Activated CD4-positive, CD25-positive, alpha-beta regulatory T cell treated with anti-CD3 and anti-CD28 coated beads, Interleukin-2, amount 50 U/mL, for 24 hours (primary cell): ENCODE results near the gene SLC12A7.

Experiments used
- ATAC-seq, 2 donors: fragments of 150-1000 bp; cut with Tn5 transposase; one replicate each; pipeline ENCODE4 v1.10.0; 2021; ENCODE audit warnings: mild to moderate bottlenecking in 1 of 2, moderate library complexity in 1 of 2

SLC12A7 gene

GRCh38 chr5:1015507-1015906, 96.4 kb downstream of the SLC12A7 start:
- ATAC-seq: no peak

DNA sequence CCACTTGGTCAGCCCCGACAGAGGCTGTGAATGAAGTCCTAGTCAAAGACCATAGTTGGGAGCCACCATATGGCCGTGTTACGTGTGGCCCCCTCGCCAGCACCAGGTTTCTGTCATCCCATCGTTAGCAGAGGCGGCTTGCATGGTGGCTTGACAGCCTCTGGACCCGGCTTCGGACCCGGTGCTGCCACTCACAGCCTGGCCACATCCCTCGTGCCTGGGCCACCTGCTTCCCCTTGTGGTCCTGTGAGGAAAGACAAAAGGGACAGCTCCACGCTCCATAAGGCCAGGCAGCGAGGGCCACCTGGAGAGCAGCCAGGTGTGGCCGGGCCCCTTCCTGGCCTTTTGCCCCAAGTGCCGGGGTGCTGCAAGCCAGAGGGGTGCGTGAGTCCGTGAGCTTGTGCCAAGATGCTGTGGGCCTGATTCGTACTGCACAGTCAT, 97.1 kb downstream of the SLC12A7 start:
- no peak for ATAC-seq

- no peak for ATAC-seq
Measured at GRCh38 chr5:1014346-1014745, 97.5 kb downstream of the SLC12A7 start.

DNA sequence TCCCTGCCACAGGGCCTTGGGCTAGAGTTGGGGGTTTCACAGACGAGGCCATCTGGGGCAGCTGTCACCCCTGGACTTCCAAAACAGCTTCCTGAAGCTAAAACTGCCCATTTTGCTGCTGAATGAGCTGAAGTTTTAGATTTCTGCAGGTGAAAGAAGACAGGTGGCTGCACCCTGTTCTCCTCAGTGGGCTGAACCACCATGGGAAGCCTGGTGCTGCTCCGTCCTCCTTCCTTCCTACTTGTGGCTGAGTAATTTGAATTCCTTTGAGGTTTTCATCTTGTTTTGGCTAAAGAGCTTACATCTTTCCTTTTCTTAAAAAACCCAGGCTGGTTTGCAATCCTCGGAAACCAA, 97.9 kb downstream of the SLC12A7 start:
- no peak for ATAC-seq

- no peak for ATAC-seq
Measured at GRCh38 chr5:1013238-1013947, 98.5 kb downstream of the SLC12A7 start.

DNA sequence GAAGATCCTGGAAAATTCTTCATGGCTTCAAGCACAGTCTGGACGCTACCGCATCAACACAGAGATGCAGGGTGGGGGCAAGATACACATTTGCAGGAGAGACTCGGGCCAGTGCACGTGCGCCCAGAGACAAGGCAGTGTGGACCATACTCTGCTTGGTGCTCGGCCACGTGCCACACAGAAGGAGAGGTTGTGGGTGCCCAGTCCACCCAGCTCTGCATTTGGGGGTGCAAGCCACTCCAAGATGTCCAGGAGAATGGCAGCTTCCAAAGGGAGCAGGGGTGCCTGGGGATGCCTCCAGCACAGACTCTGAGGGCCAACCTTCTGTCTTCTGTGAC, 99.0 kb downstream of the SLC12A7 start:
- no peak for ATAC-seq

DNA sequence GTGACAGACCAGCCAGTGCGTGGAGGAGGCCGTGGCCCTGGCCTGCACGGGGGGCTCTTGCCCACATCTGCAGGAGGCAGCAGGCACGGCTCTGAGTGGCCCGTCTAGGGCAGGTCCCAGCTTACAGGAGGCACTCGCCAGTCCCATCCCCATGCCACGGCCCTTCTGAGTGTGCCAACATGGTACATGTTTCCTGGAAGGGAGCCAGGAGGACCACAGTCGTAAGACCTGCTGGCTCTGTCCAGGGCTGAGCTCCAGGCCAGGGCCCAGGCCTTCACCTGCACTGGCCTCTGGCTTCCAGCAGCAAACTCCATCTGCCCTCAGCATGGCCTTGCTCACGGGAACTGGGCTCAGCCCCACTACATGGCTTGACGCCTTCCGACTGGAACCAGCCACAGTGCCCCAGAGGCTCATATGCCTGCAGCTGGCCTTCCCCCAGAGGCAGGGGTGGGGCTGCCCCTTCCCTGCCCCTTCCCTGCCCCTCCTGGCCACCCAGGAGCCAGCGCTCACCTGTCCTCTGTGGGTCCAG, 99.5 kb downstream of the SLC12A7 start:
- ATAC-seq: no peak

DNA sequence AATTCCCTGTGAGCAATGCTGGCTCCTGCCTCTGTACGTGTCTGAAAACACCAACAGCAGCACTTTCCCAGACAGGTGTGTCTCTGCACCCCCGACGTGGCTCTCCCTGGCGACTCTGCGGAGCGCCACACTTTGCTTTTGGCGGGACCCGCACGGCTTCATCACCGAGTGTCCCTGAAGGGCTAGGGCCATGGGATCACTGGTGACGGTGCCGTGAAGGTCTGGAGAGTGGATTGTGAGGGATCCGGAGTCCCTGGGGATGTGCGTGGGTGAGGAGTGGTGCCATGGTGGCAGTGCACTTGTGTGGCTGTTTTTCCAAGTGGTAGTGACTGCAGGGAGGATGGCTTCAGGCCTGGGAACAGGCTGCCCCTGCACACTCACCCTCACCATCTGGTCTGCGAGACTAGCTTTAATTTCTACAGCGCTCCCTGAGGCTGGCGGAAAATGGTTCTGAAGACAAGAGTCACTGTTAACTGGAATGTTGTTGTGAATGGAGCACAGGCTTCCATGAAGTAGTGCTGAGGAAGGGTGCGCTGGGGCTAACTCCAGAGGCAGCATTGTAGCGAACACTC, 100.0 kb downstream of the SLC12A7 start:
- no peak for ATAC-seq

DNA sequence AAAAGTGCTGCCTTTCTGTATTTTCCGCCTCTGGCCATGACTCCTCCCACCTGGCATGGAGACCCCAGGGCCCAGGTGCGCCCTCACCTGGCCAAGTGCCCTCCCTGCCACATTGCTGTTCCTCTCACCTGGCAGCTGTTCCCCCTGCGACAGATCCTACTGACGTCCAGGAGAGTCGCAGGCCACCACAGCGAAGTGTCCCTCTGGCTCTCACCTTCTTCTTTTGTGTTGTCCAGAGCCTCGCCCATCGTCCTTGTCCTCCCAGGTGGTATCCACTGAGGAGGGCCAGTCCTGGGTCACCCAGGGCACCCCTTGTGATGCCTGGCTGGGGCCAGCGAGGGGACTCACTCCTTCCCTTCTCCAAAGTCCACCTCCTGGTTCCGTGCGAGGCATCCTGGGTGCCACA, 100.6 kb downstream of the SLC12A7 start:
- ATAC-seq: no peak

GRCh38 chr5:1010641-1011046, 101.2 kb downstream of the SLC12A7 start:
- ATAC-seq: no peak

GRCh38 chr5:1010181-1010510, 101.7 kb downstream of the SLC12A7 start:
- no peak for ATAC-seq

DNA sequence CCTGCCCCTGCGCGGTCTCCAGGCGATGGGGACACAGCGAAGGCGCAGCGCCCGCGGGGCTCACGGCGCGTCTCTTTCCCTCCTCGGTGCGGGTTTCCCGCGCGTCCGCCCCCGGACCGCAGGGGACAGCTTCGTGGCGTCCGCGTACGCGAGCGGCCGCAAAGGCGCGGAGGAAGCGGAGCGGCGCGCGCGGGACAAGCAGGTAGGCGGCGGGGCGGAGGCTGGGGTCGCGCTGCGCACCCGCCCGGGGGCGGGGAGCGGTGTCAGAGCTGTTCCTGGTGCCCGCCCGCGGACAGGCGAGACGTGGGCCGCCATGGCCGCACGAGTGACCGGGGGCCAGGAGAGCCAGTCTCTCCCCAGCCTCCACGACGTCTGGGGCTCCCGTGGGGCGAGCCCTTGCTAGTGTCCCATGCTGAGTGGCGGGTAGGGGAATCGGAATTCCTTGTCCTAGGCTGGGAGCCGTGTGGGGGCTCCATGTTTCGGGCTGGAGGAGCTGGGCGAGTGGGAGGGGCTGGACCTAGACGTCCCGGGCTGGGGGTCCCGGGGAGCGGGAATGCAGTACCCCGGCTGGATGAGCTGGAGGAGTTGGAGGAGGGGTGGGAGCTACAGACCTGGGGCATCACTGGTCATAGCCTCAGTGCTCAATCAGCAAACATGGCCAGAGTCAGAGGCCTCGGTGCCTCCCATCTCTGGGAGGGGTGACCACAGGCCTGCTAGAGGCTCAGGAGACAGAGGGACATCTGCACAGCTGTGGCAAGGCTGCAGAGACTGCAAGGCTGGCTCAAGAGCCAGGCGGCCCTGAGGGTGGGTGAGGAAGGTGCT, 102.3 kb downstream of the SLC12A7 start:
- ATAC-seq: no peak

- ATAC-seq: peak; percentile 42 to 52
Measured at GRCh38 chr5:1008451-1009358, 103.2 kb downstream of the SLC12A7 start, which contains the start of gene NKD2. Gene NKD2, plus strand, starts transcription at chr5:1008802. Its CDS starts 256 bp downstream, at chr5:1009058.

GRCh38 chr5:1007681-1008450, 104.0 kb downstream of the SLC12A7 start:
- no peak for ATAC-seq

GRCh38 chr5:1007221-1007680, 104.6 kb downstream of the SLC12A7 start:
- ATAC-seq: no peak

- ATAC-seq: no peak
Measured at GRCh38 chr5:1006656-1007071, 105.2 kb downstream of the SLC12A7 start.

GRCh38 chr5:1005904-1006655, 105.8 kb downstream of the SLC12A7 start:
- no peak for ATAC-seq

- ATAC-seq: no peak
Measured at GRCh38 chr5:1005249-1005851, 106.5 kb downstream of the SLC12A7 start.

DNA sequence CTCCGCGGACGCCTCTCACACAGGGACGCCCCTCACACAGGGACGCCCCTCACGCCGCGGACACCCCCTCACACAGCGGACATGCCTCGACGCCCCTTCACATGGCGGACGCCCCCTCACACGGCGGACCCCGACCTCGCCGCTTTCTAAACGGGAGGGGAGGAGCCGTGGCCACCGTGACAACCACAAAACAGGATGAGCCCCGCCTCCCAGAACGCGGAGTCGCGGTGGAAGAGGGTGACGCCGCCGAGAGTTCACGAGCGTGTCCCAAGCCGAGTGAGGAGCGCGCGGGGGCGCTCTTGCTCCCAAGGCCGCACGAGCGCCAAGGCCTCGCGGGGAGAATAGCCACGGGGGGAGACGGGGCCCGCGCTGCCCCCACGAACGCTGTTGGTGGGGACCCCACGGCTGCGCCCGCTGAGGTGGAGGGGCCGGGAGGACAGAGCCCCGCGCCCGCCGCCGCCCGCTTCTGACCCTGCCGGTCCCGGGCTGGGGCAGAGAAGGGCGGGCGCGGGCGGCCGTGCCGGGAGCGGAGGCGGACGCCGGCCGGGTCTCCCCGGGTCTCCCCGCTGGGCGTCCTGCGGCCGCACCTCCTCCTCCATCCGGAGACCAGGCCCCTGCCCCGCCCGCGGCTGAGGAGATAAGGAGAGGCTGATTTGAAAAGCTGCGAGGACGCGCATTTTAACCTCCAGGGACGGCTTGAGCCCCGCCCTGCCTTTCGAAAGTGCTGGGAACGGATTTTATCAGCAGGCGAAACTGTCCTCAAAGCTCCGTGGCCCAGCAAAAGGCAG, 107.2 kb downstream of the SLC12A7 start:
- peak; percentile 27 to 44 for ATAC-seq
